ENCODE measurements around the gene PCDH12. TPM values are rescaled to one million over a fixed set of nuclear protein-coding genes. Genes with fewer than 3 reads are reported as not detected.

Gene PCDH12
- polyA plus RNA-seq, 1 experiment: not detected

- DNase-seq (ENCODE audit: low read depth, low spot score): no peak
- Histone ChIP-seq H3K27ac (ENCODE audit: low read depth, low read length) (no peak overlapping the region), H3K4me3 (ENCODE audit: low read depth, low read length) (no peak overlapping the region), H3K9me3 (ENCODE audit: control insufficient read depth, insufficient read depth, low read length) (no peaks in the 10 kb centered on the region), H3K27me3 (ENCODE audit: control insufficient read depth, insufficient read depth, low read length) (no peaks in the 10 kb centered on the region)
- ChIA-PET POLR2A (no interaction called here), CTCF (interaction anchor here (0.8 to 3.4 kb wide), 5 partner anchors 10 to 735 kb away, joined by 3 to 26 read pairs (median 3); partner anchors contain the start of genes GNPDA1 and RNF14)
- TF ChIP-seq CTCF (IDR thresholded peaks at IDR 0.05; ENCODE audit: low read depth, low read length): no peak
Measured at GRCh38 chr5:141978389-141978788, 20.4 kb upstream of the PCDH12 start.

GRCh38 chr5:141976176-141976575 lies 18.2 kb upstream of the PCDH12 start:
- Histone ChIP-seq H3K27ac (ENCODE audit: low read depth, low read length) (no peak overlapping the region), H3K27me3 (ENCODE audit: control insufficient read depth, insufficient read depth, low read length) (no peaks in the 10 kb centered on the region), H3K4me3 (ENCODE audit: low read depth, low read length) (no peak overlapping the region), H3K9me3 (ENCODE audit: control insufficient read depth, insufficient read depth, low read length) (no peaks in the 10 kb centered on the region)
- ChIA-PET CTCF (interaction anchor here (0.6 to 3.4 kb wide), 9 partner anchors 14 to 573 kb away, joined by 3 to 26 read pairs (median 4); partner anchors contain the start of gene GNPDA1), POLR2A (interaction anchor here (0.6 to 1.0 kb wide), 2 partner anchors 36 to 164 kb away, joined by 3 to 4 read pairs; no protein-coding TSS in a partner anchor)
- TF ChIP-seq CTCF (IDR thresholded peaks at IDR 0.05; ENCODE audit: low read depth, low read length): no peak
- DNase-seq (ENCODE audit: low read depth, low spot score): no peak

- DNase-seq (ENCODE audit: low read depth, low spot score): peak; percentile 48
- POLR2A ChIA-PET: no interaction called here
- Histone ChIP-seq H3K27ac (ENCODE audit: low read depth, low read length) (no peak overlapping the region), H3K9me3 (ENCODE audit: control insufficient read depth, insufficient read depth, low read length) (no peaks in the 10 kb centered on the region; the same call in 1 of the 2 replicates), H3K27me3 (ENCODE audit: control insufficient read depth, insufficient read depth, low read length) (no peaks in the 10 kb centered on the region), H3K4me3 (ENCODE audit: low read depth, low read length) (no peak overlapping the region; the same call in 1 of the 2 replicates)
- no peak for TF ChIP-seq CTCF (IDR thresholded peaks at IDR 0.05; ENCODE audit: low read depth, low read length)
- CTCF ChIA-PET: no interaction called here
Measured at GRCh38 chr5:141973871-141974595, 16.0 kb upstream of the PCDH12 start.

- Histone ChIP-seq H3K27me3 (ENCODE audit: control insufficient read depth, insufficient read depth, low read length) (no peaks in the 10 kb centered on the region), H3K9me3 (ENCODE audit: control insufficient read depth, insufficient read depth, low read length) (no peaks in the 10 kb centered on the region; the same call in 1 of the 2 replicates), H3K4me3 (ENCODE audit: low read depth, low read length) (peak overlapping the region; percentile 70), H3K27ac (ENCODE audit: low read depth, low read length) (peak overlapping the region; percentile 94)
- ChIA-PET CTCF (interaction anchor here (0.9 to 4.9 kb wide), 13 partner anchors 10 to 715 kb away, joined by 3 to 78 read pairs (median 4); no protein-coding TSS in a partner anchor), POLR2A (interaction anchor here (0.6 to 1.4 kb wide), 4 partner anchors 54 to 1323 kb away, joined by 3 to 7 read pairs (median 3); partner anchors contain the start of genes HDAC3, IK, NDUFA2 and RELL2)
- DNase-seq (ENCODE audit: low read depth, low spot score): no peak
- no peak for TF ChIP-seq CTCF (IDR thresholded peaks at IDR 0.05; ENCODE audit: low read depth, low read length)
Measured at GRCh38 chr5:141969783-141970771, 12.1 kb upstream of the PCDH12 start.

Measured in AG04450 (cell line).